Measurements from ENCODE around the gene SLC1A3. TPM values are rescaled to one million over a fixed set of nuclear protein-coding genes. Genes with fewer than 3 reads are reported as not detected.

The SLC1A3 gene
- total RNA-seq, 2 experiments from 2014 or later: 0.34 to 0.74 TPM

DNA sequence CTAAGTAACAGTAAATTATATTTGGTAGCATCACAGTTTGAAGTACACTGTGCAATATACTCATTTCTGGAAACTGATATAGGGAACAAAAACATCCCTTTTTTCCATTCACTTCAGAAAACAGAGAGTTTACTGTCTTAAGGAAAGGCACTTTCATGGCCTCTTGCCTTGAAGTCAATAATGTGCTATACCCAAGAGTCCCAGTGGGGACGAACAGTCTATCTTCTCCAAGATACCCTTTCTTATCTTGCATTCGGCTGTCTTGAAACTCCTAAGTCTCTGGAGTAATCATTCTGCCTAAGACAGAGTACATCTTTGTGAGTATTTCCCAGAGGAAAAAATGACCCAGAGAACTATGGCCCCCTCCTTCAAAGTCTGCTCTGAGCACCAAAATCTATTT, 107.1 kb downstream of the SLC1A3 start:
- TF ChIP-seq, protein P1, sequence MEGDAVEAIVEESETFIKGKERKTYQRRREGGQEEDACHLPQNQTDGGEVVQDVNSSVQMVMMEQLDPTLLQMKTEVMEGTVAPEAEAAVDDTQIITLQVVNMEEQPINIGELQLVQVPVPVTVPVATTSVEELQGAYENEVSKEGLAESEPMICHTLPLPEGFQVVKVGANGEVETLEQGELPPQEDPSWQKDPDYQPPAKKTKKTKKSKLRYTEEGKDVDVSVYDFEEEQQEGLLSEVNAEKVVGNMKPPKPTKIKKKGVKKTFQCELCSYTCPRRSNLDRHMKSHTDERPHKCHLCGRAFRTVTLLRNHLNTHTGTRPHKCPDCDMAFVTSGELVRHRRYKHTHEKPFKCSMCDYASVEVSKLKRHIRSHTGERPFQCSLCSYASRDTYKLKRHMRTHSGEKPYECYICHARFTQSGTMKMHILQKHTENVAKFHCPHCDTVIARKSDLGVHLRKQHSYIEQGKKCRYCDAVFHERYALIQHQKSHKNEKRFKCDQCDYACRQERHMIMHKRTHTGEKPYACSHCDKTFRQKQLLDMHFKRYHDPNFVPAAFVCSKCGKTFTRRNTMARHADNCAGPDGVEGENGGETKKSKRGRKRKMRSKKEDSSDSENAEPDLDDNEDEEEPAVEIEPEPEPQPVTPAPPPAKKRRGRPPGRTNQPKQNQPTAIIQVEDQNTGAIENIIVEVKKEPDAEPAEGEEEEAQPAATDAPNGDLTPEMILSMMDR (IDR thresholded peaks at IDR 0.05): no peak

DNA sequence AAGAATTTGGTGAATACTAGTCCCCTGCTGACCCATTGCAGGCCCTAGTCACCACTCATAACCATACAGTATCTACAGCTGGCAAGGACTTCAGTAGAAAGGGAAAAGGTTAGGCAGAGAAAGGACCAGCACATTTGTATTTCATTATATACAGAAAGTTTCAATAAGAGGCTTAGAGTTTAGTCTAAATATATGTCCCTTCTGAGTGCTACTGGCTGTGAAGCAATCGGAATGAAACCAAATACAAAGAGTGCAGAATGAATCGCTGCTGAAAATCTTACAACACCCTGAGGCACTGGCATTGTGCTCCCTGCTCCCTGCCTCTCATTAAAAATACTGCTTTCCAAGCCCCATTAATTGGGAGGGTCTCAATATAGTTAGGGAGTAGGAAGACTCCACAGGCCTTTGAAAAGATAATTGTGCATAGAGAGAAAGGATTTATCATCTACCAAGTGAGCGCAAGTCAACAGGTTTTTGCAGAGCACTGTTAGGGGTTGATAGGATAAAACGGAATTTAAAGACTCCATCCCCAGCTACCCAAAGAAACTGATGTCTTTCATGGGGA, 110.8 kb downstream of the SLC1A3 start:
- intact Hi-C loops (cut with micrococcal nuclease): no loop called here
- DNase-seq (no peak), ATAC-seq (no peak)
- Mint-ChIP-seq H3K4me3 (no peak overlapping the region), H3K9me3 (no peaks in the 10 kb centered on the region), H3K27ac (no peak overlapping the region), H3K36me3 (ENCODE audit: low read depth) (no peaks in the 10 kb centered on the region), H3K27me3 (no peaks in the 10 kb centered on the region), H3K4me1 (ENCODE audit: low read depth) (no peaks in the 10 kb centered on the region)
- CTCF ChIA-PET: interaction anchor here (1.2 to 1.5 kb wide), 2 partner anchors 19 to 22 kb away, joined by 3 to 4 read pairs; no protein-coding TSS in a partner anchor
- TF ChIP-seq, protein P1 (IDR thresholded peaks at IDR 0.05): no peak
- POLR2A ChIA-PET: no interaction called here

More for the DNA sequence above, 107.1 kb downstream of the SLC1A3 start:
- DNase-seq (no peak), ATAC-seq (no peak)
- ChIA-PET POLR2A (interaction anchor here (1.5 kb wide), 1 partner anchor 22 kb away, joined by 3 read pairs; no protein-coding TSS in a partner anchor), CTCF (interaction anchor here (1.2 to 1.3 kb wide), 2 partner anchors 17 to 23 kb away, joined by 5 read pairs; no protein-coding TSS in a partner anchor)
- intact Hi-C loops (cut with micrococcal nuclease): no loop called here
- Mint-ChIP-seq H3K36me3 (ENCODE audit: low read depth) (no peaks in the 10 kb centered on the region), H3K9me3 (no peaks in the 10 kb centered on the region), H3K4me3 (no peak overlapping the region), H3K27me3 (no peaks in the 10 kb centered on the region), H3K27ac (no peak overlapping the region), H3K4me1 (ENCODE audit: low read depth) (no peaks in the 10 kb centered on the region)

DNA sequence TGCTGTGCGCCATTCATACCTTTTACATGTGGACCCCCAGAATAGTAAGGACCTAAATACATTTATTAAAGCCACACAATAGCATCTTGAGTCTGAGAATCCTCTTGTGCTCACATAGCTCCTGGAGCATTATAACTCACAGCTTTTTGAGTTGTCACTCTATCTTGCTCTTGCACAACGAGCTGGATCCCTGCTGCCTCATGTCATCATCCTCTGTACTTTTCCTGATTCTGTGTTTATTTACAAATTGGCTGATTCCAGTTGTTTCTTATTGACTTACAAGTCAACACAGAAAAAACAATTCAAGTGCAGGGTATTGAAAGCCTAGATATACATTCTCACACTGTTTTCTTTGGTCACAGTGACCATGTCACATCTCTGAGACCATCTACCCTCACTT, 112.9 kb downstream of the SLC1A3 start:
- Mint-ChIP-seq H3K36me3 (ENCODE audit: low read depth) (no peaks in the 10 kb centered on the region), H3K4me3 (no peak overlapping the region), H3K27me3 (no peaks in the 10 kb centered on the region), H3K4me1 (ENCODE audit: low read depth) (peaks cover 11% of the 10 kb centered on the region), H3K27ac (no peak overlapping the region), H3K9me3 (no peaks in the 10 kb centered on the region)
- intact Hi-C loops (cut with micrococcal nuclease): no loop called here
- TF ChIP-seq, protein P1 (IDR thresholded peaks at IDR 0.05): no peak
- ATAC-seq: no peak
- ChIA-PET POLR2A (no interaction called here), CTCF (interaction anchor here (0.7 to 1.5 kb wide), 4 partner anchors 9 to 29 kb away, joined by 3 to 5 read pairs (median 3); no protein-coding TSS in a partner anchor)
- DNase-seq: no peak

DNA sequence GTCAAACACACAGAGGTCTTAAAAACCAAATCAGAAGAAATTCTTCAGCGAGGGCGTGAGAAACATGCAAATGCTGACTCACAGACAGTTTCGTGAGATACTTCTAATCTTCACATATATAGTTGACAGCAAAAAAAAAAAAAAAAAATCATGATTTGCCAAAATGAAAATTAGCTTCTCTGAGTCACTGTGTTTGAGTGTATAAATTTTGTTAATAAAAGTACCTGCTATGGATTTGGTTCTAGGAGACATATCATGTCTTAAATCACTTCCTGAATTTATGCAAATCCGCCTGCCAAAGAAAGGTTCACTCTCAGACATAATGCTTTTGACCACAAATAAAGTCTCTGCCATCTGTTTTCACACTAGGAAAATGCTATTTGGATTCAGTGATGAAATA, 114.3 kb downstream of the SLC1A3 start:
- TF ChIP-seq, protein P1 (IDR thresholded peaks at IDR 0.05): no peak
- intact Hi-C loops (cut with micrococcal nuclease): no loop called here
- no peak overlapping the region for H3K27ac Mint-ChIP-seq
- ATAC-seq (no peak), DNase-seq (no peak)
- H3K4me1 Mint-ChIP-seq (ENCODE audit: low read depth): peaks cover 22% of the 10 kb centered on the region
- H3K36me3 Mint-ChIP-seq (ENCODE audit: low read depth): no peaks in the 10 kb centered on the region
- CTCF ChIA-PET: interaction anchor here (1.5 to 2.2 kb wide), 3 partner anchors 19 to 149 kb away, joined by 3 to 8 read pairs (median 3); no protein-coding TSS in a partner anchor
- POLR2A ChIA-PET: interaction anchor here (0.8 to 1.0 kb wide), 2 partner anchors 35 to 423 kb away, joined by 3 read pairs; no protein-coding TSS in a partner anchor
- H3K4me3 Mint-ChIP-seq: no peak overlapping the region
- H3K9me3 Mint-ChIP-seq: no peaks in the 10 kb centered on the region
- H3K27me3 Mint-ChIP-seq: no peaks in the 10 kb centered on the region

DNA sequence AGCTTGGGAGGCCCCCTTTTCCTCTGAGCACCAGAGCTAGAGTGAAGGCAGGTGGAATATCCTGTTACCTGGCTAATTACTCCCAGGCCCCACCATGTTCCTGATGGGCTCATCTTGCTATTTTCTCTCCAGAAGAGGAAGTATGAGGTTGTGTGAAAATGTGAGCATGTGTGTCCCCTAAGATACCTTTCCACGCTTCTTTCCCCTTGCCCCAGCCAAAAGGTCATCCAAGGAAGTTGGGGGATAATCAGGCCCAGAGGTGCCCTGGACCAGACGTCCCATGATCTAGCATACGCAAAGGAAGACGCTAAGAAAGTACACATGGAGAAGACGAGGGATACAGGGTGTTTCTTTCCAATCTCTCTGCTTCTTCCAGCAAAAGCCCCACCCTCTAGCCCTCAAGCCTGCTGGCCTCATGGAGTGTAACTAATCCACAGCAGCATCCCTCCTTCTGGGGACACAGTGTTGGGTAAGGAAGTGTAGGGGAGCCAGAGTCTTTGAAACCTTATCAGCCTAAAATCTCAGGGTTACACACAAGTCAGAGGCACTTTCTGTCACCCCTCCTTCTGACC, 115.3 kb downstream of the SLC1A3 start:
- no peak for ATAC-seq
- CTCF ChIA-PET: interaction anchor here (0.7 to 2.2 kb wide), 4 partner anchors 9 to 26 kb away, joined by 3 to 8 read pairs (median 4); no protein-coding TSS in a partner anchor
- no peak for DNase-seq

More for the DNA sequence above, 115.3 kb downstream of the SLC1A3 start:
- POLR2A ChIA-PET: no interaction called here
- Mint-ChIP-seq H3K9me3 (no peaks in the 10 kb centered on the region), H3K27ac (no peak overlapping the region), H3K4me1 (ENCODE audit: low read depth) (peaks cover 22% of the 10 kb centered on the region), H3K27me3 (peaks cover 1% of the 10 kb centered on the region), H3K36me3 (ENCODE audit: low read depth) (no peaks in the 10 kb centered on the region), H3K4me3 (no peak overlapping the region)
- intact Hi-C loops (cut with micrococcal nuclease): no loop called here
- TF ChIP-seq, protein P1 (IDR thresholded peaks at IDR 0.05): no peak

Measured in activated CD8-positive, alpha-beta T cell treated with anti-CD3 and anti-CD28 coated beads for 36 hours (primary cell).